Measurements from ENCODE around the gene FAM89B.
A peak's percentile ranks its signal among the peaks of the same experiment; 100 is the strongest.
"Not testable (repeated sequence)": the region's sequence is repeated elsewhere in the genome, so short reads cannot be mapped to it uniquely, and the experiment has no call there.

The FAM89B gene

DNA sequence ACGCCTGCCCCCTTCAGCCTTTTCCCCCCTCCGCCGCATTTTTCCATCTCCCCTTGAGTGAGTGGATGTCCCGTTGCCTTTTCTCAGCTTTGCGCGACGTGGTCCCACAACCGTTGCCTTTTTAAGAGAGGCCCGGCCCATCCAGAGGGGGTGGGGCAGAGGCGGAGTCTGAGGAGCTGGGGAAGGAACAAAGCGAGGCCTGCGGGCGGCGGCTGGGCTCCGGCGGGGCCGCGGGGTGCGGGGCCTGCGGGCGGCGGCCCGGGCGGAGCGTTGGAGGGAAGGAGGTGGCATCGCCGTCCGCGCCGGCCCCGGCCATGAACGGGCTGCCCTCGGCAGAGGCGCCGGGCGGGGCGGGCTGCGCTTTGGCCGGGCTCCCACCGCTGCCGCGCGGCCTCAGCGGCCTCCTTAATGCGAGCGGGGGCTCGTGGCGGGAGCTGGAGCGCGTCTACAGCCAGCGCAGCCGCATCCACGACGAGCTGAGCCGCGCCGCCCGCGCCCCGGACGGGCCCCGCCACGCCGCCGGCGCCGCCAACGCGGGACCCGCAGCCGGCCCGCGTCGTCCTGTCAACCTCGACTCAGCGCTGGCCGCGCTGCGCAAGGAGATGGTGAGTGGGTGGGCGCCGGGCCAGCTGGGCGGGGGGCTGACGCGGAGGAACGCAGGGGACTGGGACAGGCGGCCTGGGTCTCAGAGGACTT is at the start of gene FAM89B:
Gene FAM89B (plus strand): TSS at position 183 of the 696 bp plus-strand sequence. CDS start 132 bp downstream, at position 315.
- DNase-seq (ENCODE audit: low spot score) = peak; percentile 89

DNA sequence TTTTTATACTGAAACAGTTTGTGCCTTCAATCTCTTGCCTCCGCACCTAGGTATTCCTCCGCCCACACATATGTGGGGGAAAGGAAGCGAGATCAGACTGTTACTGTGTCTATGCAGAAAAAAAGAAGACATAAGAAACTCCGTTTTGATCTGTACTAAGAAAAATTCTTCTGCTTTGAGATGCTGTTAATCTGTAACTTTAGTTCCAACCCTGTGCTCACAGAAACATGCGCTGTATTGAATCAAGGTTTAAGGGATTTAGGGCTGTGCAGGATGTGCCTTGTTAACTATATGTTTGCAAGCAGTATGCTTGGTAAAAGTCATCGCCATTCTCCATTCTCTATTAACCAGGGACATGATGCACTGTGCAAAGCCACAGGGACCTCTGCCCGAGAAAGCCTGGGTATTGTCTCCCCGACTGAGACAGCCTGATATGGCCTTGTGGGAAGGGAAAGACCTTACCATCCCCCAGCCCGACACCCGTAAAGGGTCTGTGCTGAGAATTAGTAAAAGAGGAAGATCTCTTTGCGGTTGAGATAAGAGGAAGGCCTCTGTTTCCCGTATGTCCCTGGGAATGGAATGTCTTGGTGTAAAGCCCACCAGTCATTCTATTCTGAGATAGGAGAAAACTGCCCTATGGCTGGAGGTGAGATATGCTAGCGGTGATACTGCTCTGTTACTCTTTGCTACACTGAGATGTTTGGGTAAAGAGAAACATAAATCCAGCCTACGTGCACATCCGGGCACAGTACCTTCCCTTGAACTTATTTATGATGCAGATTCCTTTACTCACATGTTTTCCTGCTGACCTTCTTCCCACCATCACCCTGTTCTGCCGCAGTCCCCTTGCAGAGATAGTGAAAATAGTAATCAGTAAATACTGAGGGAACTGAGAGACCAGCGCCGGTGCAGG is 49.4 kb upstream of the FAM89B start:
- not testable (repeated sequence) for DNase-seq (ENCODE audit: low spot score)

DNA sequence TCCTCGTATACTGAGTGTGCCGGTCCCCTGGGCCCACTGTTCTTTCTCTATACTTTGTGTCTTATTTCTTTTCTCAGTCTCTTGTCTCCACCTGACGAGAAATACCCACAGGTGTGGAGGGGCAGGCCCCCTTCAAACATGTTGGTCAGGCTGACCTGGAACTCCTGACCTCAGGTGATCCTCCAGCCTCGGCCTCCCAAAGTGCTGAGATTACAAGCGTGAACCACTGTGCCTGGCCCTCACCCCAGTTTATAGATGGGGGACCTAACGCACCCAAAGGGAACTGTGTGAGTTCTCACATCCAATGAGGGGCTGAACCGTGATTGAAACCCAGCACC is 48.7 kb upstream of the FAM89B start:
- not testable (repeated sequence) for DNase-seq (ENCODE audit: low spot score)

DNA sequence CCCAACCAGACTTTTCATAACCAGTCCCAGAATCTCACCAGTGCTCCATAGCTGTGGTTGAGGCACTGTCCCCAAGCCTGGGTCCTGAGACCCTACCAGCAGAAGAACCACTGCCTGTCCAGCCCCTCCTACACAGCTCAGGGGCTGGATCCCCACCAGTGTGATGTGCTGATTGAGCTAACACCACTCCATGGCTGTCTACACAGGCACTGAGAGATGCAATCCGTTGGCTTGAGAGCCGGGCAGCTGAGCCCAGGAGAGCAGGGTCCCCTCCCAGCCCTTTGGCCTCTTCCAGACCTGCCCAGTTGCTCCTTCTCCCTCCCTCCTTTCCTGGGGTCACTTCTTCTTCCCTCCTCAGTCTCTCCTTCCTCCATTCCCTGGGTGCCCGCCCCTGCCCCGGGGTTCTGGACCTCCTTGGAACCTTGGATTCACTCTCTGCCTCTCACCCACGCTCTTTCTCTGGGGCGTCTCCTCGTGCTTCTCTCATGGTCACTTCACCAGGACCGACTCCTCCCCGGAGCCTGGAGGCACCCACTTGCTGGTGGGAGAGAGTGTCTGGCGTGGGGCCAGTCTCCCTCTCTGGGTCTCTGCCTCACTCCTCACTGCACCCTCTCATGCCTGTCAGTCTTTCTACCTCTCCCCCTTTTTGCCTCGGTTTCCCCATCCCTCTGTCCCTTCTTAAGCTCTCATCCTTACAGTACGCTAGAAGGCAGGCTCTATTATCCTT is 48.2 kb upstream of the FAM89B start:
- DNase-seq (ENCODE audit: low spot score) = no peak

DNA sequence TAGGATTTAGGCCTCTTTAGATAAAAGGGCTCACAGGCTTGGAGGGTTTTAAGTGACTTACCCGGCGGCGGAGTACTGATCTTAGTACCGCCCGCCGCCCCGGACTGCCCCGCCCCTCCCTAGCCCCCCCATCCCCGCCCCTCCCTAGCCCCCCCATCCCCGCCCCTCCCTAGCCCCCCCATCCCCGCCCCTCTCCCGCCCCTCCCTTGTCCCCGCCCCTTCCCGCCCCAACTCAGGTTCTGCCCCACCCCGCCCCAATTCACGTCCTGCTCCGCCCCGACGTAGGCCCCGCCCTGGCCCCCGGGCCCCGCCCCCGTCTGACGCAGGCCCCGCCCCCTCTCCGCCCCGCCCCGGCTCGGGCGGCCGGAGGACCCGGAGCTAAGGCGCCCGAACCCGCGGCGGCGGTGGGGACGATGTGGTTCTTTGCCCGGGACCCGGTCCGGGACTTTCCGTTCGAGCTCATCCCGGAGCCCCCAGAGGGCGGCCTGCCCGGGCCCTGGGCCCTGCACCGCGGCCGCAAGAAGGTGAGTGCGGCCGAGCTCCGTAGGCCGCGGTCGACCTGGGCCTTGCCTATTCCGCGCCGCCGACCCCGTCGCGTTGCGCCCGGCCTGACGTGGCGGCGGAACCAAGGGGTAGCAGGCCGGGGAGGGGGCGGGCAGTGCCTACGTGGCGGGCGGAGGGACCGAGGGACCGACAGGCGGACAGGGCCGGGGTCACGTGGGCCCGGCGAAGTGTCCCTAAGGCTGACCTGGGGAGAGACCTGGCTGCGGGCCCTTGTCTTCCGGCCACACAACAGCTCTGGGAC is 47.4 kb upstream of the FAM89B start, which contains the start of gene SCYL1:
Gene SCYL1 (plus strand): TSS at position 343 of the 805 bp plus-strand sequence. CDS start 71 bp downstream, at position 414.
- peak; percentile 94 for DNase-seq (ENCODE audit: low spot score)

DNA sequence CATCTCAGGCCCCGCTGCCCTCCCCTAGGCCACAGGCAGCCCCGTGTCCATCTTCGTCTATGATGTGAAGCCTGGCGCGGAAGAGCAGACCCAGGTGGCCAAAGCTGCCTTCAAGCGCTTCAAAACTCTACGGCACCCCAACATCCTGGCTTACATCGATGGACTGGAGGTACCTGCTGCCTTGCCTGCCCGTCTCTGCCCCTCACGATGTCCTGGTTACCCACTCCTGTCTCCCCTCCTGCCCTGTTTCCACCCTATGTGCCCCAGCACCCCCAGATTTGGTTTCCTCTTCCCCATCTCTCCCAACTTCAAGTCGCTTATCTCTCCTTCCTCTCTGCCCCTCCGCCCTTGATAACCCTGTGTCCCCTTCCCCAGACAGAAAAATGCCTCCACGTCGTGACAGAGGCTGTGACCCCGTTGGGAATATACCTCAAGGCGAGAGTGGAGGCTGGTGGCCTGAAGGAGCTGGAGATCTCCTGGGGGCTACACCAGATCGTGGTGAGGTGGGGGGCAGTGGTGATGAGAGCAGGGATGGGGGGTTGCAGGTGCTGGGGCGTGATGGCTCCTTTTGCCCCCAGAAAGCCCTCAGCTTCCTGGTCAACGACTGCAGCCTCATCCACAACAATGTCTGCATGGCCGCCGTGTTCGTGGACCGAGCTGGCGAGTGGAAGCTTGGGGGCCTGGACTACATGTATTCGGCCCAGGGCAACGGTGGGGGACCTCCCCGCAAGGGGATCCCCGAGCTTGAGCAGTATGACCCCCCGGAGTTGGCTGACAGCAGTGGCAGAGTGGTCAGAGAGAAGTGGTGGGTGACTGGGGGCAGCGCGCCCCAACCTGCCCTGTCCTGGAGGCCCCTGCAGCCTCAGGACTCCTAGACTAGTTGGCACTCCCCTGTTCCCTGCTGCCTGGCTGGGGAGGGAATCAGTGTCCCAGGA is 46.5 kb upstream of the FAM89B start:
- DNase-seq (ENCODE audit: low spot score) = no peak

DNA sequence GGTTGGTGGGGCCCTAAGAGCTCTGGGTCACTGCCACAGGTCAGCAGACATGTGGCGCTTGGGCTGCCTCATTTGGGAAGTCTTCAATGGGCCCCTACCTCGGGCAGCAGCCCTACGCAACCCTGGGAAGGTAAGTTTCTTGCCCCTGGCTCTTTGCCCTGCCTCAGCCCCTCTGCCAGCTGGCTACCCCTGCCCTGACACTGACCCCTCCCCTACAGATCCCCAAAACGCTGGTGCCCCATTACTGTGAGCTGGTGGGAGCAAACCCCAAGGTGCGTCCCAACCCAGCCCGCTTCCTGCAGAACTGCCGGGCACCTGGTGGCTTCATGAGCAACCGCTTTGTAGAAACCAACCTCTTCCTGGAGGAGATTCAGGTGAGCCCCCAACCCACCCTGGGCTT is 45.6 kb upstream of the FAM89B start:
- no peak for DNase-seq (ENCODE audit: low spot score)

DNA sequence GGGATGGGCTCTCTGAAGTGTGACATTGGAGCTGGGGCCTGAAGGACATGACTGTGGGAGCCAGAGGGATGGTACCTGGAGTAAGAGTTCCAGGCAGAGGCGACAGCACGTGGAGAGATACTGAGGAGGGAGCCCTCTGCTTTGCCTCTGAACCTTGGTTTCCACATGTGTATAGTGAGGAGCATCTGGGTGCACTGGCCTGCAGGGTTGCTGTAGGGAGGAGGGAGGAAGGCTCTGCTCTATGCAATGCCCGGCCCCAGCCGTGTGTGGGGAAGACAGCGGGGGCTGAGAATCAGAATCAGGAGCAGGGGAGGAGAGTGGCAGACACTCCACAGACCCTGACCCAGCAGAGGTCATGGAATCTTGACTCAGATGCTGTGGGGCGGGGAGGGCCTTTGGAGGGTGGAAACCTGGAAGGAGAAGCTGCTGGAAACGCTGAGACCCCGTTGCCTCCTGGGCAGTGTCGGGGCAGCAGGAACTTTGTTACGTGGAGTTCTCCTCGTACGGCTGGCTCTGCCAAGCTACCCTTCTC is 43.5 kb upstream of the FAM89B start:
- no peak for DNase-seq (ENCODE audit: low spot score)

DNA sequence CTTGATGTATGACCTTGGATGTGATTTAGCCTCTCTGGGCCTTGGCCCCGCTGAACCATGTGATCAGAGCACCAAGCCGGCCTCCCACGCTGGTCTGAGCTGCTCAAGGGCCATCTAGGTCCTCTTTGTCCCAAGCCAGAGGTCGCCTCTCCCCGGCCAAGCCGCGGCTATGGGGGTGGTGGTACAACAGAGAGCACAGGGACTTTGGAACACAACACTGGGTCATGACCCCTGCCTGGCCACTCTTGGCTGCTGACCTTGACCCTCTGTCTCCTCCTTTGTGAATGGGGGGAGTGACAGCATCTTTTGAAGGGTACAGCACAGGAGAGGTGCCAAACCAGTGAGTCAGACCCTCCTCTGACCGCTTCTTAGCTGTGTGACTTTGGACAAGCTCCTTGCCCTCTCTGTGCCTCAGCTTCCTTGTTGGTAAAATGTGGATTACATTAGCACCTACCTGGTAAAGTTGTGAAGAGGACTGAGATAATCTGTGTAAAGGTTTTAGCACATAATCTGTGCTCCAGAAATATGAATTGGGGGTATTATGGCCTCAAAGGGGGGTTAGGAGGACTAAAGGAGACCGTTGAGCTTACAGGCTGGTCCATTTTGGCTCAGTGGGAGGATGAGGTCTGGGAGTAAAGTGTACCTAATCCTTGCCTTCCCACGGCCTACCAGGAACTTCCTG is 42.7 kb upstream of the FAM89B start:
- no peak for DNase-seq (ENCODE audit: low spot score)

DNA sequence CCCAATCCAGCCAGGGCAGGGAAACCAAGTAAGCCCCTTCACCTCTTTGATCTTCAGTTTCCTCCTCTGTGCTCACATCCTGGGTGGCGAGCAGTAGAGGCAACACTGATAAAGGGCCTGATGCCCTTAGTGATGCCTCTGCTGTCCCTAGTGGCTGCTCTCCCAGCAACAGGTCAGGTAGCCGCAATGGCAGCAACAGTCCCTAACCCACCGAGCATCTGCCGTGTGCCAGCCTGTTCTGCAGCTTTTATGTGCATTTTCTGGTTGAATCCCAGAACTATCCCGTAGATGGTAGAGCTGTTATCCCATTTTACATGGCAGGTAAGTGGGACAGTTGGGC is 42.2 kb upstream of the FAM89B start:
- DNase-seq (ENCODE audit: low spot score) = no peak

DNA sequence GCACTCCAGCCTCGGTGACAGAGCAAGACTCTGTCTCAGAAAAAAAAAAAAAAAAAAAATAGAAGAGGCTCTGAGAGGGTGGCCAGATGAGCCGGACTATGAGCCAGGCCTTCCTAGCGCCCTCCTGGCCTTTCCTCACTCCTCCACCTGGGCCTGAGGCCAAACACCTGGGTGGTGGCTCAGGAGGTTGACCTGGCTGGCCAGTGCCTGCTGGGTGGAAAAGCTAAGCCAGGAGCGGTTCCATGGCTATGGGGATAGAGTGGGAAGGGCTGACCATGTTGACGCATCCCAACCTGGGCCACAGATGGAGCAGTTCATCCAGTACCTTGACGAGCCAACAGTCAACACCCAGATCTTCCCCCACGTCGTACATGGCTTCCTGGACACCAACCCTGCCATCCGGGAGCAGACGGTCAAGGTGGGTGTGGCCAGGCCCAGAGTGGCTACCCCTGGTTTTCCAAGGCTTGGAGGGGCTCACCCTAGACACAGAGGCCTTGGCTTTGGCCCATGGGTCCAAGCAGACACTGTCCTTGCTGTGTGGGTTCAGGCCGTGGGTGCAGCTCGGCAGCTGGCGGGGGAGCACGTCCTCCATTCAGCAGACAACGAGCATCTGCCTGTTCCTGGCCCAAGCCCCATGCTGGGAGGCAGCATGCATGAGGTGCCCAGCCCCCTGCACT is 39.8 kb upstream of the FAM89B start:
- DNase-seq (ENCODE audit: low spot score) = no peak

DNA sequence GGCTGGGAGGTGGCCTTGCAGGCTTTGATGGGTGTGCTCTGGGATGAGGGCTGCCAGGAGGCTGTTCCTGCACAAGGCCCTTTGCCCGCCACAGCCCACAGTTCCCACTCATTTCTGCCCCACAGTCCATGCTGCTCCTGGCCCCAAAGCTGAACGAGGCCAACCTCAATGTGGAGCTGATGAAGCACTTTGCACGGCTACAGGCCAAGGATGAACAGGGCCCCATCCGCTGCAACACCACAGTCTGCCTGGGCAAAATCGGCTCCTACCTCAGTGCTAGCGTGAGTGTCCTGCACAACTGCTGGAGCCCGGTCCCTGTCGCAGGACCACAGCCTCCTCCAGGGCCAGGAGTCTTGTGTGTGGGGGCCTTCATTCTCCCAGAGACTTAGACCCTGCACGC is 37.2 kb upstream of the FAM89B start:
- DNase-seq (ENCODE audit: low spot score) = no peak

DNA sequence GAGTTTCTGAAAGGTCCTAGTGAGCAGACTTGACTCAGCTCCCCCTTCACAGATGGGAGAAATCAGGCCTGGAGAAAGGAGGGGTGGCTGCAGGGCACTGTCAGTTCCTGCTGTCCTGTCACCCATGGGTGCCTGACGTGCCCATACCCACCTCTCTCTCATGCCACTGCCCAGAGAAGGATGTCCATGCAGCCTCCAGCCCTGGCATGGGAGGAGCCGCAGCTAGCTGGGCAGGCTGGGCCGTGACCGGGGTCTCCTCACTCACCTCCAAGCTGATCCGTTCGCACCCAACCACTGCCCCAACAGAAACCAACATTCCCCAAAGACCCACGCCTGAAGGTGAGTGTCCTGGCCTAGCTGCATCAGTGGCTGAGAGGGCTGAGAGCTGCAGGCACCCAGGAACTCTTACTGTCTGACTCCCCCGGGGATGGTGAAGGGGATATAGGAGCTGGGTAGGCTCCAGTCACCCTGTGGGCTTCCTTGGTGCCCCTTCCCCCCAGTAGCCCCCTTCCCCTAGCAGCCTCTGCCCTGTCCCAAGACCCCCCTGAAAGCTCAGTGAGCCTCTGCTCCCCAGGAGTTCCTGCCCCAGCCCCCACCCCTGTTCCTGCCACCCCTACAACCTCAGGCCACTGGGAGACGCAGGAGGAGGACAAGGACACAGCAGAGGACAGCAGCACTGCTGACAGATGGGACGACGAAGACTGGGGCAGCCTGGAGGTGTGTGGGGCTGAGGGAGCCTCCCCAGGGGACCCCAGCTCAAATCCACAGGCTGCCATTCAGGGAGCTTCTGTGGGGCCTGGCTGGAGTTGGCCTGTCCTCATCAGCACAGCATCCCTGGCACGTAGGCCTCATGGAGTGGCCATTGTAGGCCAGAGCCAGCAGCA is 35.7 kb upstream of the FAM89B start:
- DNase-seq (ENCODE audit: low spot score) = no peak

DNA sequence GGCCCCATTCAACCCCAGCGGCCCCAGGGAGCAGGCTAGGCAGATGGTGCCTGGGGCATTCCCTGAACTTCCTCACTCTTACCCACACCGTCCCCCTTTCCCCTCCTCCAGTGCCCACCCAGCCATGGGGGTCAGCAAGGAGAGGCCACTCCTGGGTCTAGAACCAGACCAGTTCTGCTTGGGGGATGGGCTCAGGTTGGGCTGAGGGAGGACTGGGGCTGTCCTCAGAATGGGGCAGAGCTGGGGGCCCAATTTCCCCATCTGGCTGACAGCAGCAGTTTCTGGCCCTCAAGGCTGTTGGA is 35.1 kb upstream of the FAM89B start:
- DNase-seq (ENCODE audit: low spot score) = no peak

DNA sequence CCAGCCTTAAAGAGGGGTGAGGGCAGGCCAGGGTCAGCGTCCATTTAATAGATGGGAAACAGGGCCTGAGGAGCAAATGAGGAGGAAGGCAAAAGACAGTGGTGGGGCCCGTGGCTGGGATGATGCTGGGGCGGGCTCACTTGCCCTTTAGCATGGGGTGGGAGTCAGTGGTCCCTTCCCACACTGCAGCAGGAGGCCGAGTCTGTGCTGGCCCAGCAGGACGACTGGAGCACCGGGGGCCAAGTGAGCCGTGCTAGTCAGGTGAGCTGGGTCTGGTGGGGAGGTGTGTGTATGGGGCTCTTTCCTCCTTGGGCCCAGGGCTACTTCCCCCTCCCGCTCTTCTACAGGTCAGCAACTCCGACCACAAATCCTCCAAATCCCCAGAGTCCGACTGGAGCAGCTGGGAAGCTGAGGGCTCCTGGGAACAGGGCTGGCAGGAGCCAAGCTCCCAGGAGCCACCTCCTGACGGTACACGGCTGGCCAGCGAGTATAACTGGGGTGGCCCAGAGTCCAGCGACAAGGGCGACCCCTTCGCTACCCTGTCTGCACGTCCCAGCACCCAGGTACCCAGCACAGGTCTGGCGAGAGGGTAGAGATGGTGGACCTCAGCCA is 34.6 kb upstream of the FAM89B start:
- DNase-seq (ENCODE audit: low spot score) = no peak

DNA sequence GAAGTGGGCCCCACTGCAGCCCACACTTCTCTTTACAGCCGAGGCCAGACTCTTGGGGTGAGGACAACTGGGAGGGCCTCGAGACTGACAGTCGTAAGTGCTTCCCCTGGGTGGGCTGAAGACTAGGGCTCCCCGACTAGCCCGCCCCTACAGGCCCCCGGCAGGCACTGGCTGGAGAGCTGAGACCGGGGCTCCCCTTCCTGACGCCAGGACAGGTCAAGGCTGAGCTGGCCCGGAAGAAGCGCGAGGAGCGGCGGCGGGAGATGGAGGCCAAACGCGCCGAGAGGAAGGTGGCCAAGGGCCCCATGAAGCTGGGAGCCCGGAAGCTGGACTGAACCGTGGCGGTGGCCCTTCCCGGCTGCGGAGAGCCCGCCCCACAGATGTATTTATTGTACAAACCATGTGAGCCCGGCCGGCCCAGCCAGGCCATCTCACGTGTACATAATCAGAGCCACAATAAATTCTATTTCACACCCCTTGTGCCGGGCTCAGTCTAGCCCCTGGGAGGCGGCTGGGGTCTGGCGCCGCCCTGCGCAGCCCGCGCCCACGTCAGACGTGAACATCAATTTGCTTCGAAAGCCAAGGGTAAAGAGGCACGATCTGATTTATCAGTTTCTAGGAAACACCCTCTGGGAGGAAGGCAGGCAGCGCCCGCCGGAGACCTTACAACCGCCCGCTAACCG is 34.0 kb upstream of the FAM89B start:
- DNase-seq (ENCODE audit: low spot score) = no peak
